ENCODE data around the gene FMN2.
"Not testable (repeated sequence)": the region's sequence is repeated elsewhere in the genome, so short reads cannot be mapped to it uniquely, and the experiment has no call there.

FMN2 gene

GRCh38 chr1:240312872-240313271 is 221.2 kb downstream of the FMN2 start:
- H3K4me3 ChIP-seq (ENCODE audit: low read length): no peak overlapping the region
- peak; percentile 81 for DNase-seq (ENCODE audit: low read depth)
- no peak for TF ChIP-seq CTCF (IDR thresholded peaks at IDR 0.05; ENCODE audit: insufficient read depth, low read depth, low read length, missing control alignments)

- no peak for TF ChIP-seq CTCF (IDR thresholded peaks at IDR 0.05; ENCODE audit: insufficient read depth, low read depth, low read length, missing control alignments)
- no peak overlapping the region for H3K4me3 ChIP-seq (ENCODE audit: low read length)
- peak; percentile 20 for DNase-seq (ENCODE audit: low read depth)
These were observed 223.4 kb downstream of the FMN2 start for GRCh38 chr1:240314845-240315801.

GRCh38 chr1:240319998-240320397 is 228.3 kb downstream of the FMN2 start:
- no peak for DNase-seq (ENCODE audit: low read depth)
- no peak for TF ChIP-seq CTCF (IDR thresholded peaks at IDR 0.05; ENCODE audit: insufficient read depth, low read depth, low read length, missing control alignments)
- no peak overlapping the region for H3K4me3 ChIP-seq (ENCODE audit: low read length)

GRCh38 chr1:240320659-240321058 is 229.0 kb downstream of the FMN2 start:
- H3K4me3 ChIP-seq (ENCODE audit: low read length): no peak overlapping the region
- DNase-seq (ENCODE audit: low read depth): no peak
- no peak for TF ChIP-seq CTCF (IDR thresholded peaks at IDR 0.05; ENCODE audit: insufficient read depth, low read depth, low read length, missing control alignments)

GRCh38 chr1:240322943-240323342 is 231.3 kb downstream of the FMN2 start:
- H3K4me3 ChIP-seq (ENCODE audit: low read length): no peak overlapping the region
- no peak for DNase-seq (ENCODE audit: low read depth)
- TF ChIP-seq CTCF (IDR thresholded peaks at IDR 0.05; ENCODE audit: insufficient read depth, low read depth, low read length, missing control alignments): no peak

- not testable (repeated sequence) for H3K4me3 ChIP-seq (ENCODE audit: low read length); DNase-seq (ENCODE audit: low read depth)
These were observed 236.7 kb downstream of the FMN2 start for GRCh38 chr1:240328382-240328781.

- DNase-seq (ENCODE audit: low read depth): no peak
- no peak for TF ChIP-seq CTCF (IDR thresholded peaks at IDR 0.05; ENCODE audit: insufficient read depth, low read depth, low read length, missing control alignments)
- no peak overlapping the region for H3K4me3 ChIP-seq (ENCODE audit: low read length)
These were observed 237.8 kb downstream of the FMN2 start for GRCh38 chr1:240329443-240329842.
